GM18868 (cell line): Measurements from ENCODE around the gene TLE1.

Experiments
- ATAC-seq: cut with Tn5 transposase; IDR thresholded peaks from one replicate; pipeline ENCODE4 v1.9.1; 2021; ENCODE audit warnings: mild to moderate bottlenecking, moderate library complexity; ENCODE audit not compliant: unreplicated experiment

The TLE1 gene

GRCh38 chr9:81686614-81687520 lies 2.5 kb downstream of the TLE1 start:
- peak; percentile 32 for ATAC-seq

- ATAC-seq, result no peak
Observed at GRCh38 chr9:81685763-81686613, 3.4 kb downstream of the TLE1 start.

- ATAC-seq, result no peak
Observed at GRCh38 chr9:81684635-81685034, 4.7 kb downstream of the TLE1 start.

- no peak for ATAC-seq
Observed at GRCh38 chr9:81683704-81684103, 5.6 kb downstream of the TLE1 start.

- no peak for ATAC-seq
Observed at GRCh38 chr9:81683238-81683637, 6.1 kb downstream of the TLE1 start.

- no peak for ATAC-seq
Observed at GRCh38 chr9:81682797-81683196, 6.5 kb downstream of the TLE1 start.

GRCh38 chr9:81682177-81682576 lies 7.2 kb downstream of the TLE1 start:
- ATAC-seq, result no peak

- ATAC-seq, result no peak
Observed at GRCh38 chr9:81680506-81680905, 8.8 kb downstream of the TLE1 start.

- ATAC-seq, result no peak
Observed at GRCh38 chr9:81680006-81680405, 9.3 kb downstream of the TLE1 start.

- ATAC-seq, result no peak
Observed at GRCh38 chr9:81678088-81678487, 11.3 kb downstream of the TLE1 start.

GRCh38 chr9:81676395-81676794 lies 13.0 kb downstream of the TLE1 start:
- no peak for ATAC-seq

GRCh38 chr9:81673310-81673709 lies 16.0 kb downstream of the TLE1 start:
- no peak for ATAC-seq

- no peak for ATAC-seq
Observed at GRCh38 chr9:81671880-81672280, 17.5 kb downstream of the TLE1 start.

GRCh38 chr9:81669866-81670265 lies 19.5 kb downstream of the TLE1 start:
- no peak for ATAC-seq

GRCh38 chr9:81669041-81669651 lies 20.2 kb downstream of the TLE1 start:
- no peak for ATAC-seq

- ATAC-seq, result no peak
Observed at GRCh38 chr9:81666123-81666522, 23.2 kb downstream of the TLE1 start.

- ATAC-seq, result no peak
Observed at GRCh38 chr9:81665322-81665871, 23.9 kb downstream of the TLE1 start.

- ATAC-seq, result no peak
Observed at GRCh38 chr9:81664638-81665222, 24.6 kb downstream of the TLE1 start.

GRCh38 chr9:81661339-81661738 lies 28.0 kb downstream of the TLE1 start:
- ATAC-seq, result no peak

GRCh38 chr9:81656871-81657337 lies 32.4 kb downstream of the TLE1 start:
- no peak for ATAC-seq

GRCh38 chr9:81656004-81656403 lies 33.3 kb downstream of the TLE1 start:
- ATAC-seq, result peak; percentile 55
